Activated B cell treated with CpG ODN at 0.5 μM for 24 hours (primary cell): Measurements from ENCODE around the gene MAD1L1. TPM values are rescaled to one million over a fixed set of nuclear protein-coding genes. Genes with fewer than 3 reads are reported as not detected.

ENCODE experiments used
- ATAC-seq: fragments of 200-7000 bp; cut with Tn5 transposase; one replicate; pipeline ENCODE4 v1.10.0; 2021; ENCODE audit warnings: low read depth, mild to moderate bottlenecking, moderate library complexity
- CTCF ChIA-PET: fragments of 350-600 bp; sonication (Branson Sonifier 250); formaldehyde crosslinking; loops from one replicate; lab custom pipeline; 2021; ENCODE audit warnings: antibody characterized with exemption; lab: Charles Lee
- POLR2A ChIA-PET: fragments of 350-600 bp; sonication (Branson Sonifier 250); formaldehyde crosslinking; loops from one replicate; lab custom pipeline; 2021; ENCODE audit warnings: antibody characterized with exemption; lab: Charles Lee
- DNase-seq: peaks from one replicate; pipeline ENCODE4 v3.0.0; 2022
- H3K27ac Mint-ChIP-seq: one replicate; pipeline ENCODE4 v1.8.0; 2020; ENCODE audit warnings: mixed read lengths
- H3K27me3 Mint-ChIP-seq: one replicate; pipeline ENCODE4 v1.8.0; 2021; ENCODE audit warnings: mixed read lengths
- H3K36me3 Mint-ChIP-seq: one replicate; pipeline ENCODE4 v1.8.0; 2021; ENCODE audit warnings: low read depth, mixed read lengths
- H3K4me1 Mint-ChIP-seq: one replicate; pipeline ENCODE4 v1.8.0; 2021; ENCODE audit warnings: mixed read lengths
- H3K4me3 Mint-ChIP-seq: one replicate; pipeline ENCODE4 v1.8.0; 2020; ENCODE audit warnings: mild to moderate bottlenecking, mixed read lengths
- H3K9me3 Mint-ChIP-seq: one replicate; pipeline ENCODE4 v1.8.0; 2020; ENCODE audit warnings: mixed read lengths
- CTCF ChIP-seq: fragments of 200-600 bp; IDR thresholded peaks from one replicate; pipeline ENCODE4 v1.8.0; 2022; ENCODE audit warnings: antibody characterized with exemption, mild to moderate bottlenecking
- intact Hi-C: fragments of 100-400 bp; cut with micrococcal nuclease; formaldehyde crosslinking; loops from one replicate; pipeline ENCODE4 v1.15.1; 2024
- total RNA-seq: library from RNA; stranded (reverse); gene quantifications from 2 replicates; pipeline ENCODE4 v1.2.3, GENCODE V29; 2022

The MAD1L1 gene
- total RNA-seq, 1 donor from 2014 or later, result 54.6 TPM

- no peak for DNase-seq
- H3K27me3 Mint-ChIP-seq, result no peaks in the 10 kb centered on the region
- no peak for TF ChIP-seq CTCF
- peaks cover 24% of the 10 kb centered on the region for H3K36me3 Mint-ChIP-seq
- H3K9me3 Mint-ChIP-seq, result no peaks in the 10 kb centered on the region
- H3K4me1 Mint-ChIP-seq, result peaks cover 35% of the 10 kb centered on the region
- intact Hi-C loops, result loop anchor here (5.0 kb wide), 1 partner anchor 94 kb away; no protein-coding TSS in a partner anchor
- ChIA-PET CTCF (interaction anchor here (0.6 kb wide), 1 partner anchor 283 kb away, joined by 3 read pairs; no protein-coding TSS in a partner anchor), POLR2A (interaction anchor here (0.8 to 0.9 kb wide), 2 partner anchors 25 to 50 kb away, joined by 3 to 4 read pairs; no protein-coding TSS in a partner anchor)
- H3K4me3 Mint-ChIP-seq, result no peak overlapping the region
- no peak for ATAC-seq
- no peak overlapping the region for H3K27ac Mint-ChIP-seq
Observed at GRCh38 chr7:2016021-2016631, 216.6 kb downstream of the MAD1L1 start.

- Mint-ChIP-seq H3K27ac (no peak overlapping the region), H3K27me3 (no peaks in the 10 kb centered on the region), H3K36me3 (peaks cover 24% of the 10 kb centered on the region), H3K4me1 (peaks cover 27% of the 10 kb centered on the region), H3K9me3 (no peaks in the 10 kb centered on the region), H3K4me3 (no peak overlapping the region)
- no peak for DNase-seq
- TF ChIP-seq CTCF, result no peak
- ChIA-PET POLR2A (no interaction called here), CTCF (no interaction called here)
- no peak for ATAC-seq
- intact Hi-C loops, result loop anchor here (5.0 kb wide), 1 partner anchor 93 kb away; no protein-coding TSS in a partner anchor
Observed at GRCh38 chr7:2015251-2015871, 217.4 kb downstream of the MAD1L1 start.

GRCh38 chr7:2014391-2015241 lies 218.1 kb downstream of the MAD1L1 start:
- no peak for TF ChIP-seq CTCF
- Mint-ChIP-seq H3K27ac (no peak overlapping the region), H3K4me3 (no peak overlapping the region), H3K9me3 (no peaks in the 10 kb centered on the region), H3K36me3 (peaks cover 24% of the 10 kb centered on the region), H3K4me1 (peaks cover 20% of the 10 kb centered on the region), H3K27me3 (no peaks in the 10 kb centered on the region)
- no peak for DNase-seq
- intact Hi-C loops, result loop anchor here (5.0 kb wide), 1 partner anchor 92 kb away; no protein-coding TSS in a partner anchor
- ChIA-PET POLR2A (no interaction called here), CTCF (no interaction called here)
- ATAC-seq, result no peak

GRCh38 chr7:2013381-2014311 lies 219.1 kb downstream of the MAD1L1 start:
- ATAC-seq, result no peak
- CTCF ChIA-PET, result no interaction called here
- Mint-ChIP-seq H3K4me3 (no peak overlapping the region), H3K4me1 (peaks cover 11% of the 10 kb centered on the region), H3K27me3 (no peaks in the 10 kb centered on the region), H3K36me3 (peaks cover 22% of the 10 kb centered on the region), H3K9me3 (no peaks in the 10 kb centered on the region), H3K27ac (no peak overlapping the region)
- intact Hi-C loops, result no loop called here
- no peak for TF ChIP-seq CTCF
- POLR2A ChIA-PET, result no interaction called here
- DNase-seq, result no peak
